ENCODE data around the gene C3orf18. TPM values are rescaled to one million over a fixed set of nuclear protein-coding genes. Genes with fewer than 3 reads are reported as not detected.

C3orf18 gene
- total and polyA plus RNA-seq, 9 of the 15 experiments (the other 6 are each of a cell fraction or from before 2014, with no cell fraction given): 0.01 to 2.3 (median 0.94) TPM

- no peak for TF ChIP-seq BRF1 (IDR thresholded peaks at IDR 0.05; ENCODE audit: borderline replicate concordance, extremely low read depth, insufficient read length)
- peak; percentile 70 for TF ChIP-seq MEIS2 (IDR thresholded peaks at IDR 0.05; ENCODE audit: partially characterized antibody)
- TF ChIP-seq ZBTB8A (IDR thresholded peaks at IDR 0.05; ENCODE audit: partially characterized antibody): no peak
- no peak for TF ChIP-seq MAFK (IDR thresholded peaks at IDR 0.05; ENCODE audit: low read length)
- no peak for TF ChIP-seq SREBF2 (CRISPR knock-in tag; IDR thresholded peaks at IDR 0.05)
- no peak for TF ChIP-seq PHB (CRISPR knock-in tag; IDR thresholded peaks at IDR 0.05)
- TF ChIP-seq POLR2G (IDR thresholded peaks at IDR 0.05; ENCODE audit: low read depth, low read length): no peak
- TF ChIP-seq ZEB2 (IDR thresholded peaks at IDR 0.05): no peak
- TF ChIP-seq HDAC6 (IDR thresholded peaks at IDR 0.05; ENCODE audit: low read depth, low read length): no peak
- no peak for TF ChIP-seq UBTF (IDR thresholded peaks at IDR 0.05; ENCODE audit: borderline replicate concordance in 1 of 2, low read depth in 2 of 2, low read length in 2 of 2)
- TF ChIP-seq PCBP1 (IDR thresholded peaks at IDR 0.05; ENCODE audit: low read depth, low read length, poor library complexity, severe bottlenecking): no peak
- no peak for TF ChIP-seq PCBP2 (IDR thresholded peaks at IDR 0.05; ENCODE audit: low read depth, low read length, poor library complexity, severe bottlenecking)
- no peak for TF ChIP-seq SP2 (IDR thresholded peaks at IDR 0.05; ENCODE audit: extremely low read depth, low read depth, low read length, poor library complexity, severe bottlenecking)
- TF ChIP-seq PML (IDR thresholded peaks at IDR 0.05; ENCODE audit: low read length): no peak
- no peak for TF ChIP-seq HLTF (IDR thresholded peaks at IDR 0.05)
- peak; percentile 53 for TF ChIP-seq ZFP36 (IDR thresholded peaks at IDR 0.05; ENCODE audit: low read depth, low read length, partially characterized antibody)
- peak; percentile 52 for TF ChIP-seq RBM25 (IDR thresholded peaks at IDR 0.05; ENCODE audit: low read depth, low read length, severe bottlenecking)
- no peak for TF ChIP-seq ZFP1 (CRISPR knock-in tag; IDR thresholded peaks at IDR 0.05)
- TF ChIP-seq NBN (IDR thresholded peaks at IDR 0.05; ENCODE audit: low read depth): no peak
- TF ChIP-seq TEAD4 (IDR thresholded peaks at IDR 0.05; ENCODE audit: low read length): no peak
- no peak for TF ChIP-seq TEAD4 (CRISPR knock-in tag; IDR thresholded peaks at IDR 0.05; ENCODE audit: borderline replicate concordance)
- no peak for TF ChIP-seq POLR3A (IDR thresholded peaks at IDR 0.05; ENCODE audit: borderline replicate concordance, extremely low read depth, insufficient read depth, insufficient read length)
- no peak for TF ChIP-seq ZNF165 (CRISPR knock-in tag; IDR thresholded peaks at IDR 0.05; ENCODE audit: borderline replicate concordance)
- TF ChIP-seq ARID4B (CRISPR knock-in tag; IDR thresholded peaks at IDR 0.05): no peak
Observed at GRCh38 chr3:50588759-50589433, 21.3 kb upstream of the C3orf18 start (continued).
